GM23338 (cell line): ENCODE data around the gene MTHFR. TPM values are rescaled to one million over a fixed set of nuclear protein-coding genes. Genes with fewer than 3 reads are reported as not detected.

Experiments used
- ATAC-seq: fragments of 200-7000 bp; cut with Tn5 transposase; 3 replicates; pipeline ENCODE4 v1.9.1; 2020
- DNase-seq: peaks from one replicate; pipeline ENCODE4 v3.0.0-alpha.2; 2015; ENCODE audit warnings: low spot score
- H2AFZ ChIP-seq: fragments of 200-600 bp; sonication (generic); 2 replicates; pipeline ENCODE4 v1.8.0; 2016; ENCODE audit warnings: antibody characterized with exemption, mild to moderate bottlenecking, moderate library complexity
- H3F3A ChIP-seq: fragments of 200-600 bp; sonication (generic); replicated peaks from 2 replicates; pipeline ENCODE4 v1.8.0; 2017; ENCODE audit warnings: antibody characterized with exemption, mixed run types, low read depth
- H3K27ac ChIP-seq: fragments of 200-600 bp; sonication (generic); 2 replicates; pipeline ENCODE4 v1.6.1; 2016; ENCODE audit warnings: low read depth
- H3K27me3 ChIP-seq: fragments of 200-600 bp; sonication (generic); 2 replicates; pipeline ENCODE4 v1.8.0; 2016; ENCODE audit warnings: mild to moderate bottlenecking, mixed run types, moderate library complexity; ENCODE audit not compliant: insufficient read depth
- H3K36me3 ChIP-seq: fragments of 200-600 bp; sonication (generic); 2 replicates; pipeline ENCODE4 v1.8.0; 2016; ENCODE audit warnings: mild to moderate bottlenecking; ENCODE audit not compliant: insufficient read depth
- H3K4me1 ChIP-seq: fragments of 200-600 bp; sonication (generic); 2 replicates; pipeline ENCODE4 v1.8.0; 2016; ENCODE audit warnings: mild to moderate bottlenecking, moderate library complexity; ENCODE audit not compliant: insufficient read depth
- H3K4me2 ChIP-seq: fragments of 200-600 bp; sonication (generic); 2 replicates; pipeline ENCODE4 v1.7.1; 2017; ENCODE audit warnings: mixed run types
- H3K4me3 ChIP-seq: fragments of 200-600 bp; sonication (generic); 2 replicates; pipeline ENCODE4 v1.6.1; 2016; ENCODE audit warnings: mixed run types
- H3K79me2 ChIP-seq: fragments of 200-600 bp; sonication (generic); replicated peaks from 2 replicates; pipeline ENCODE4 v1.8.0; 2017; ENCODE audit warnings: mild to moderate bottlenecking; ENCODE audit not compliant: insufficient read depth
- H3K9me2 ChIP-seq: fragments of 200-600 bp; sonication (generic); 2 replicates; pipeline ENCODE4 v1.8.0; 2017; ENCODE audit not compliant: insufficient read depth
- H4K20me1 ChIP-seq: fragments of 200-600 bp; sonication (generic); replicated peaks from 2 replicates; pipeline ENCODE4 v1.8.0; 2017; ENCODE audit warnings: mild to moderate bottlenecking; ENCODE audit not compliant: insufficient read depth
- H3K27ac Mint-ChIP-seq: 2 replicates; pipeline ENCODE4 v1.8.0; 2020; ENCODE audit warnings: inconsistent platforms, mild to moderate bottlenecking, moderate library complexity, mixed read lengths
- H3K27me3 Mint-ChIP-seq: 3 replicates; pipeline ENCODE4 v1.8.0; 2022; ENCODE audit warnings: low read depth, mild to moderate bottlenecking, moderate library complexity, mixed read lengths, inconsistent platforms; ENCODE audit not compliant: insufficient read depth, poor library complexity
- H3K36me3 Mint-ChIP-seq: 3 replicates; pipeline ENCODE4 v1.8.0; 2021; ENCODE audit warnings: low read depth, mild to moderate bottlenecking, inconsistent platforms, moderate library complexity, mixed read lengths
- H3K4me1 Mint-ChIP-seq: 3 replicates; pipeline ENCODE4 v1.8.0; 2020; ENCODE audit warnings: mild to moderate bottlenecking, inconsistent platforms, mixed read lengths
- H3K4me3 Mint-ChIP-seq: 3 replicates; pipeline ENCODE4 v1.8.0; 2021; ENCODE audit warnings: moderate library complexity, mild to moderate bottlenecking, inconsistent platforms, mixed read lengths
- H3K9me3 Mint-ChIP-seq: 3 replicates; pipeline ENCODE4 v1.8.0; 2020; ENCODE audit warnings: moderate library complexity, mild to moderate bottlenecking, inconsistent platforms, mixed read lengths
- CREB1 ChIP-seq: fragments of 250-450 bp; sonication (Bioruptor Pico); IDR thresholded peaks from 2 replicates; pipeline ENCODE4 v1.5.0; 2020; ENCODE audit warnings: low read depth, mild to moderate bottlenecking, moderate library complexity
- EZH2 ChIP-seq: fragments of 200-600 bp; sonication (generic); IDR thresholded peaks from one replicate; pipeline ENCODE4 v1.8.0; 2017; ENCODE audit warnings: antibody characterized with exemption, mild to moderate bottlenecking, low read depth; ENCODE audit not compliant: unreplicated experiment
- EZH2phosphoT487 ChIP-seq: fragments of 200-600 bp; sonication (generic); IDR thresholded peaks from one replicate; pipeline ENCODE4 v1.8.1; 2018; ENCODE audit warnings: antibody characterized with exemption; ENCODE audit not compliant: unreplicated experiment
- JUNB ChIP-seq: IDR thresholded peaks from one replicate; pipeline ENCODE4 v1.6.1; 2016; ENCODE audit warnings: antibody characterized with exemption; ENCODE audit not compliant: unreplicated experiment
- NANOG ChIP-seq: IDR thresholded peaks from 2 replicates; pipeline ENCODE4 v1.6.1; 2016; ENCODE audit warnings: antibody characterized with exemption, borderline replicate concordance
- POLR2AphosphoS5 ChIP-seq: IDR thresholded peaks from 2 replicates; pipeline ENCODE4 v1.6.1; 2016; ENCODE audit warnings: antibody characterized with exemption, low read depth
- REST ChIP-seq: IDR thresholded peaks from one replicate; pipeline ENCODE4 v1.6.1; 2018; ENCODE audit warnings: antibody characterized with exemption; ENCODE audit not compliant: unreplicated experiment
- STAT1 ChIP-seq: IDR thresholded peaks from one replicate; pipeline ENCODE4 v1.6.1; 2016; ENCODE audit warnings: antibody characterized with exemption; ENCODE audit not compliant: unreplicated experiment
- ZNF114 ChIP-seq: fragments of 250-450 bp; sonication (Bioruptor Pico); IDR thresholded peaks from 2 replicates; pipeline ENCODE4 v1.5.0; 2020; ENCODE audit warnings: mild to moderate bottlenecking, moderate library complexity
- ZNF331 ChIP-seq: fragments of 250-450 bp; sonication (Bioruptor Pico); IDR thresholded peaks from 2 replicates; pipeline ENCODE4 v1.5.0; 2020; ENCODE audit warnings: low read depth, mild to moderate bottlenecking, moderate library complexity
- ZNF462 ChIP-seq: fragments of 250-450 bp; sonication (Bioruptor Pico); IDR thresholded peaks from 2 replicates; pipeline ENCODE4 v1.5.0; 2020; ENCODE audit warnings: mild to moderate bottlenecking, moderate library complexity
- polyA plus RNA-seq: library from polyadenylated mRNA; unstranded; fragments of >200 nt; fragmentation: Nextera tagmentation; extraction: Ambion mirVana; gene quantifications from 2 replicates; pipeline ENCODE4 v1.2.1, GENCODE V29; 2016
- total RNA-seq: library from RNA; depleted of rRNA; stranded (reverse); fragments of >200 nt; shearing (Covaris generic); gene quantifications from 2 replicates; pipeline ENCODE4 v1.2.3, GENCODE V29; 2014
- TF ChIP-seq, protein P1 (sequence below): IDR thresholded peaks from 2 replicates; pipeline ENCODE4 v1.6.1; 2016; ENCODE audit warnings: antibody characterized with exemption
- TF ChIP-seq, protein P2 (sequence below), 2 experiments: fragments of 200-600 bp in 1 of 2; sonication (generic) in 1 of 2; conservative IDR thresholded peaks; 2 replicates each; pipeline versions ENCODE4 v1.5.1 to v1.6.1; 2016 to 2017; ENCODE audit warnings: antibody characterized with exemption in 2 of 2, low read depth in 2 of 2, mild to moderate bottlenecking in 2 of 2, moderate library complexity in 1 of 2

MTHFR gene
- total and polyA plus RNA-seq, 2 experiments from 2014 or later, result 6.9 to 21.6 TPM

- Histone ChIP-seq H3K4me2 (no peak overlapping the region), H3K4me3 (no peak overlapping the region), H3K36me3 (no peaks in the 10 kb centered on the region), H3K9me2 (no peaks in the 10 kb centered on the region), H3K27ac (no peak overlapping the region), H3K27me3 (peaks cover 18% of the 10 kb centered on the region), H3K79me2 (no peaks in the 10 kb centered on the region), H2AFZ (no peak overlapping the region), H4K20me1 (no peaks in the 10 kb centered on the region), H3K4me1 (peaks cover 5% of the 10 kb centered on the region; the same call in 1 of the 2 replicates), H3F3A (peaks cover 5% of the 10 kb centered on the region; the same call in 1 of the 2 replicates)
- no peak overlapping the region for H3K4me3 Mint-ChIP-seq
- no peak overlapping the region for H3K27ac Mint-ChIP-seq
- H3K9me3 Mint-ChIP-seq, result peaks cover 3% of the 10 kb centered on the region; the same call in 1 of the 3 replicates
- H3K27me3 Mint-ChIP-seq, result peaks cover 31% of the 10 kb centered on the region
- H3K36me3 Mint-ChIP-seq, result no peaks in the 10 kb centered on the region
- DNase-seq (no peak), ATAC-seq (no peak)
- H3K4me1 Mint-ChIP-seq, result peaks cover 14% of the 10 kb centered on the region
- TF ChIP-seq STAT1 (no peak), ZNF462 (no peak), EZH2phosphoT487 (no peak), ZNF114 (CRISPR knock-in tag) (no peak), ZNF331 (CRISPR knock-in tag) (no peak), REST (no peak), CREB1 (CRISPR knock-in tag) (no peak), POLR2AphosphoS5 (no peak), JUNB (no peak), EZH2 (no peak), NANOG (no peak)
- TF ChIP-seq, protein P1, sequence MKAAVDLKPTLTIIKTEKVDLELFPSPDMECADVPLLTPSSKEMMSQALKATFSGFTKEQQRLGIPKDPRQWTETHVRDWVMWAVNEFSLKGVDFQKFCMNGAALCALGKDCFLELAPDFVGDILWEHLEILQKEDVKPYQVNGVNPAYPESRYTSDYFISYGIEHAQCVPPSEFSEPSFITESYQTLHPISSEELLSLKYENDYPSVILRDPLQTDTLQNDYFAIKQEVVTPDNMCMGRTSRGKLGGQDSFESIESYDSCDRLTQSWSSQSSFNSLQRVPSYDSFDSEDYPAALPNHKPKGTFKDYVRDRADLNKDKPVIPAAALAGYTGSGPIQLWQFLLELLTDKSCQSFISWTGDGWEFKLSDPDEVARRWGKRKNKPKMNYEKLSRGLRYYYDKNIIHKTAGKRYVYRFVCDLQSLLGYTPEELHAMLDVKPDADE, result no peak
- TF ChIP-seq, protein P2, sequence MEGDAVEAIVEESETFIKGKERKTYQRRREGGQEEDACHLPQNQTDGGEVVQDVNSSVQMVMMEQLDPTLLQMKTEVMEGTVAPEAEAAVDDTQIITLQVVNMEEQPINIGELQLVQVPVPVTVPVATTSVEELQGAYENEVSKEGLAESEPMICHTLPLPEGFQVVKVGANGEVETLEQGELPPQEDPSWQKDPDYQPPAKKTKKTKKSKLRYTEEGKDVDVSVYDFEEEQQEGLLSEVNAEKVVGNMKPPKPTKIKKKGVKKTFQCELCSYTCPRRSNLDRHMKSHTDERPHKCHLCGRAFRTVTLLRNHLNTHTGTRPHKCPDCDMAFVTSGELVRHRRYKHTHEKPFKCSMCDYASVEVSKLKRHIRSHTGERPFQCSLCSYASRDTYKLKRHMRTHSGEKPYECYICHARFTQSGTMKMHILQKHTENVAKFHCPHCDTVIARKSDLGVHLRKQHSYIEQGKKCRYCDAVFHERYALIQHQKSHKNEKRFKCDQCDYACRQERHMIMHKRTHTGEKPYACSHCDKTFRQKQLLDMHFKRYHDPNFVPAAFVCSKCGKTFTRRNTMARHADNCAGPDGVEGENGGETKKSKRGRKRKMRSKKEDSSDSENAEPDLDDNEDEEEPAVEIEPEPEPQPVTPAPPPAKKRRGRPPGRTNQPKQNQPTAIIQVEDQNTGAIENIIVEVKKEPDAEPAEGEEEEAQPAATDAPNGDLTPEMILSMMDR (conservative IDR thresholded peaks at IDR 0.05; ENCODE audit: low read depth in 2 of 2), result no peak
Observed at GRCh38 chr1:11765661-11766428, 39.9 kb downstream of the MTHFR start.
